Measurements from ENCODE around the gene ACOX3. TPM values are rescaled to one million over a fixed set of nuclear protein-coding genes. Genes with fewer than 3 reads are reported as not detected.

ACOX3 gene
- total RNA-seq, 1 donor from 2014 or later = 59.7 TPM

GRCh38 chr4:8473920-8474590 lies 33.5 kb upstream of the ACOX3 start:
- H3K4me3 Mint-ChIP-seq = no peak overlapping the region
- no peak for TF ChIP-seq CTCF (IDR thresholded peaks at IDR 0.05; ENCODE audit: unreplicated experiment)
- no peaks in the 10 kb centered on the region for H3K27me3 Mint-ChIP-seq (ENCODE audit: low read depth)
- H3K27ac Mint-ChIP-seq = peak overlapping the region; percentile 82
- DNase-seq (ENCODE audit: low spot score in 2 of 2, unreplicated experiment in 2 of 2) = no peak
- no peaks in the 10 kb centered on the region for H3K9me3 Mint-ChIP-seq
- peaks cover 9% of the 10 kb centered on the region for H3K36me3 Mint-ChIP-seq
- peaks cover 28% of the 10 kb centered on the region for H3K4me1 Mint-ChIP-seq

GRCh38 chr4:8473198-8473919 lies 32.8 kb upstream of the ACOX3 start:
- TF ChIP-seq CTCF (IDR thresholded peaks at IDR 0.05; ENCODE audit: unreplicated experiment) = no peak
- no peak overlapping the region for H3K4me3 Mint-ChIP-seq
- no peak for DNase-seq (ENCODE audit: low spot score in 2 of 2, unreplicated experiment in 2 of 2)
- H3K27me3 Mint-ChIP-seq (ENCODE audit: low read depth) = no peaks in the 10 kb centered on the region
- peaks cover 28% of the 10 kb centered on the region for H3K4me1 Mint-ChIP-seq
- H3K9me3 Mint-ChIP-seq = no peaks in the 10 kb centered on the region
- H3K27ac Mint-ChIP-seq = peak overlapping the region; percentile 82
- peaks cover 14% of the 10 kb centered on the region for H3K36me3 Mint-ChIP-seq

GRCh38 chr4:8472689-8473197 lies 32.2 kb upstream of the ACOX3 start:
- no peak for TF ChIP-seq CTCF (IDR thresholded peaks at IDR 0.05; ENCODE audit: unreplicated experiment)
- H3K36me3 Mint-ChIP-seq = peaks cover 13% of the 10 kb centered on the region
- H3K27ac Mint-ChIP-seq = peak overlapping the region; percentile 82
- no peaks in the 10 kb centered on the region for H3K27me3 Mint-ChIP-seq (ENCODE audit: low read depth)
- H3K4me1 Mint-ChIP-seq = peaks cover 28% of the 10 kb centered on the region
- no peak for DNase-seq (ENCODE audit: low spot score in 2 of 2, unreplicated experiment in 2 of 2)
- H3K9me3 Mint-ChIP-seq = no peaks in the 10 kb centered on the region
- H3K4me3 Mint-ChIP-seq = no peak overlapping the region

GRCh38 chr4:8472158-8472688 lies 31.7 kb upstream of the ACOX3 start:
- TF ChIP-seq CTCF (IDR thresholded peaks at IDR 0.05; ENCODE audit: unreplicated experiment) = no peak

GRCh38 chr4:8471211-8471875 lies 30.8 kb upstream of the ACOX3 start:
- Mint-ChIP-seq H3K27ac (peak overlapping the region; percentile 82), H3K9me3 (no peaks in the 10 kb centered on the region), H3K36me3 (peaks cover 15% of the 10 kb centered on the region), H3K4me1 (peaks cover 28% of the 10 kb centered on the region), H3K4me3 (no peak overlapping the region), H3K27me3 (ENCODE audit: low read depth) (no peaks in the 10 kb centered on the region)
- TF ChIP-seq CTCF (IDR thresholded peaks at IDR 0.05; ENCODE audit: unreplicated experiment) = no peak
- DNase-seq (ENCODE audit: low spot score in 2 of 2, unreplicated experiment in 2 of 2) = no peak

More at GRCh38 chr4:8472158-8472688, 31.7 kb upstream of the ACOX3 start:
- peaks cover 13% of the 10 kb centered on the region for H3K36me3 Mint-ChIP-seq
- no peak overlapping the region for H3K4me3 Mint-ChIP-seq
- no peaks in the 10 kb centered on the region for H3K27me3 Mint-ChIP-seq (ENCODE audit: low read depth)
- H3K9me3 Mint-ChIP-seq = no peaks in the 10 kb centered on the region
- H3K27ac Mint-ChIP-seq = peak overlapping the region; percentile 82
- no peak for DNase-seq (ENCODE audit: low spot score in 2 of 2, unreplicated experiment in 2 of 2)
- H3K4me1 Mint-ChIP-seq = peaks cover 28% of the 10 kb centered on the region

Data from mesothelial cell of epicardium (in vitro differentiated cells).